GM21515 (cell line): ENCODE data around the gene APIP.
"Not testable (repeated sequence)": the region's sequence is repeated elsewhere in the genome, so short reads cannot be mapped to it uniquely, and the experiment has no call there.

ENCODE experiments used
- ATAC-seq: cut with Tn5 transposase; IDR thresholded peaks from one replicate; pipeline ENCODE4 v1.9.1; 2021; ENCODE audit not compliant: unreplicated experiment

APIP gene

GRCh38 chr11:34926101-34926830 is 10.1 kb upstream of the APIP start:
- no peak for ATAC-seq

GRCh38 chr11:34924714-34925113 is 8.5 kb upstream of the APIP start:
- no peak for ATAC-seq

- no peak for ATAC-seq
Observed at GRCh38 chr11:34921156-34921555, 5.0 kb upstream of the APIP start.

GRCh38 chr11:34916843-34917770 is 928 bp upstream of the APIP start:
- ATAC-seq = peak; percentile 34

GRCh38 chr11:34915136-34916014 is 804 bp downstream of the APIP start:
- ATAC-seq = no peak

- not testable (repeated sequence) for ATAC-seq
Observed at GRCh38 chr11:34913556-34913955, 2.6 kb downstream of the APIP start.

GRCh38 chr11:34911676-34912075 is 4.5 kb downstream of the APIP start:
- ATAC-seq = no peak

GRCh38 chr11:34910817-34911216 is 5.4 kb downstream of the APIP start:
- ATAC-seq = no peak

- ATAC-seq = no peak
Observed at GRCh38 chr11:34909955-34910354, 6.2 kb downstream of the APIP start.

- ATAC-seq = no peak
Observed at GRCh38 chr11:34909415-34909814, 6.8 kb downstream of the APIP start.

GRCh38 chr11:34907934-34908593 is 8.1 kb downstream of the APIP start:
- no peak for ATAC-seq

- ATAC-seq = no peak
Observed at GRCh38 chr11:34905666-34906065, 10.5 kb downstream of the APIP start.

- ATAC-seq = no peak
Observed at GRCh38 chr11:34904421-34904955, 11.7 kb downstream of the APIP start.

- ATAC-seq = no peak
Observed at GRCh38 chr11:34899633-34900016, 16.6 kb downstream of the APIP start.

GRCh38 chr11:34898474-34898873 is 17.7 kb downstream of the APIP start:
- no peak for ATAC-seq

- no peak for ATAC-seq
Observed at GRCh38 chr11:34897171-34897870, 18.9 kb downstream of the APIP start.

GRCh38 chr11:34896191-34896590 is 20.0 kb downstream of the APIP start:
- ATAC-seq = not testable (repeated sequence)

- ATAC-seq = no peak
Observed at GRCh38 chr11:34893416-34893815, 22.8 kb downstream of the APIP start.

GRCh38 chr11:34891611-34892010 is 24.6 kb downstream of the APIP start:
- ATAC-seq = no peak

- no peak for ATAC-seq
Observed at GRCh38 chr11:34890812-34891211, 25.4 kb downstream of the APIP start.
